B cell (primary cell): Measurements from ENCODE around the gene ZSCAN32. TPM values are rescaled to one million over a fixed set of nuclear protein-coding genes. Genes with fewer than 3 reads are reported as not detected.
A peak's percentile ranks its signal among the peaks of the same experiment; 100 is the strongest.

Experiments used
- ATAC-seq: fragments of 200-7000 bp; cut with Tn5 transposase; one replicate; pipeline ENCODE4 v1.10.0; 2021; ENCODE audit warnings: low read depth, mild to moderate bottlenecking, moderate number of reproducible peaks, moderate library complexity
- CTCF ChIA-PET: fragments of 350-600 bp; sonication (Branson Sonifier 250); formaldehyde crosslinking; loops from one replicate; lab custom pipeline; 2021; ENCODE audit warnings: antibody characterized with exemption, inconsistent platforms; lab: Charles Lee
- POLR2A ChIA-PET: fragments of 350-600 bp; sonication (Branson Sonifier 250); formaldehyde crosslinking; loops from one replicate; lab custom pipeline; 2021; ENCODE audit warnings: antibody characterized with exemption; lab: Charles Lee
- DNase-seq: peaks from one replicate; pipeline ENCODE4 v3.0.0; 2013
- H2AFZ ChIP-seq: 2 replicates; pipeline ENCODE4 v1.6.1; 2012; ENCODE audit warnings: mild to moderate bottlenecking, low read depth, low read length; ENCODE audit not compliant: insufficient read depth, poor library complexity, severe bottlenecking
- H3K27ac ChIP-seq, 2 donors: 1 replicate in 1 of 2; 2 replicates in 1 of 2; pipeline ENCODE4 v1.5.1; 2012 to 2013; ENCODE audit warnings: low read length in 2 of 2, mild to moderate bottlenecking in 2 of 2, moderate library complexity in 1 of 2
- H3K27me3 ChIP-seq, 4 experiments: fragments of 200-600 bp in 1 of 4; sonication (generic) in 1 of 4; replicated peaks in 1 of 4; 1 replicate in 2 of 4; 2 replicates in 2 of 4; pipeline versions ENCODE4 v1.6.1 to v1.7.0; 2013 to 2016; ENCODE audit warnings: low read length in 3 of 4, mild to moderate bottlenecking in 2 of 4, mixed read lengths in 1 of 4, moderate library complexity in 1 of 4; ENCODE audit not compliant: insufficient read depth in 4 of 4, control insufficient read depth in 3 of 4; ENCODE audit errors: control extremely low read depth in 1 of 4
- H3K36me3 ChIP-seq, 2 experiments: replicated peaks in 1 of 2; 1 replicate in 1 of 2; 2 replicates in 1 of 2; pipeline versions ENCODE4 v1.6.1 to v1.7.1; 2013; ENCODE audit warnings: low read length in 1 of 2; ENCODE audit not compliant: insufficient read depth in 2 of 2, control insufficient read depth in 1 of 2; ENCODE audit errors: control extremely low read depth in 1 of 2, extremely low read depth in 1 of 2
- H3K4me1 ChIP-seq, 2 donors: fragments of 200-600 bp in 1 of 2; sonication (generic) in 1 of 2; 1 replicate in 1 of 2; 2 replicates in 1 of 2; pipeline versions ENCODE4 v1.5.1 to v1.6.1; 2013 to 2017; ENCODE audit warnings: low read length in 2 of 2; ENCODE audit not compliant: control insufficient read depth in 2 of 2, insufficient read depth in 2 of 2
- H3K4me2 ChIP-seq: replicated peaks from 2 replicates; pipeline ENCODE3; 2012; ENCODE audit warnings: mild to moderate bottlenecking, low read depth, low read length; ENCODE audit not compliant: poor library complexity, severe bottlenecking
- H3K4me3 ChIP-seq, 5 experiments: fragments of 200-600 bp in 1 of 5; sonication (generic) in 1 of 5; 1 replicate in 3 of 5; 2 replicates in 2 of 5; pipeline versions ENCODE4 v1.5.1 to v1.7.0; 2011 to 2016; ENCODE audit warnings: low read length in 4 of 5, mild to moderate bottlenecking in 4 of 5, low read depth in 2 of 5, control low read depth in 1 of 5, moderate library complexity in 1 of 5; ENCODE audit not compliant: insufficient read depth in 1 of 5; ENCODE audit errors: control extremely low read depth in 1 of 5, extremely low read depth in 1 of 5
- H3K79me2 ChIP-seq: fragments of 200-600 bp; sonication (generic); one replicate; pipeline ENCODE4 v1.6.0; 2016; ENCODE audit warnings: low read length; ENCODE audit not compliant: control insufficient read depth, insufficient read depth
- H3K9ac ChIP-seq: fragments of 200-600 bp; sonication (generic); 2 replicates; pipeline ENCODE4 v1.6.1; 2017; ENCODE audit warnings: mild to moderate bottlenecking, low read length, moderate library complexity
- H3K9me3 ChIP-seq, 3 donors: one replicate each; pipeline versions ENCODE4 v1.6.1 to v1.7.1; 2013; ENCODE audit warnings: low read length in 2 of 3; ENCODE audit not compliant: control insufficient read depth in 2 of 3, insufficient read depth in 1 of 3; ENCODE audit errors: control extremely low read depth in 1 of 3
- H4K20me1 ChIP-seq: 2 replicates; pipeline ENCODE4 v1.6.0; 2012; ENCODE audit warnings: mild to moderate bottlenecking, low read length; ENCODE audit not compliant: insufficient read depth, control insufficient read depth, poor library complexity, severe bottlenecking
- H3K27ac Mint-ChIP-seq: one replicate; pipeline ENCODE4 v1.8.0; 2021; ENCODE audit warnings: mixed read lengths
- H3K27me3 Mint-ChIP-seq: one replicate; pipeline ENCODE4 v1.8.0; 2021; ENCODE audit warnings: mixed read lengths
- H3K4me1 Mint-ChIP-seq: one replicate; pipeline ENCODE4 v1.8.0; 2021; ENCODE audit warnings: mixed read lengths
- H3K4me3 Mint-ChIP-seq: one replicate; pipeline ENCODE4 v1.8.0; 2021; ENCODE audit warnings: mixed read lengths
- H3K9me3 Mint-ChIP-seq: one replicate; pipeline ENCODE4 v1.8.0; 2022; ENCODE audit warnings: mixed read lengths; ENCODE audit not compliant: insufficient read depth
- CTCF ChIP-seq: fragments of 200-600 bp; IDR thresholded peaks from one replicate; pipeline ENCODE4 v1.8.0; 2022; ENCODE audit warnings: antibody characterized with exemption, mild to moderate bottlenecking
- EZH2 ChIP-seq: IDR thresholded peaks from 2 replicates; pipeline ENCODE4 v1.6.1; 2012; ENCODE audit warnings: borderline replicate concordance, low read depth, mild to moderate bottlenecking, moderate library complexity, low read length; ENCODE audit not compliant: insufficient read depth, poor library complexity, severe bottlenecking
- WGBS: methylation state at CpG from one replicate; pipeline ENCODE4 v1.1.5; 2013; ENCODE audit warnings: missing lambda C conversion rate; ENCODE audit not compliant: insufficient coverage; 5-methylcytosine and 5-hydroxymethylcytosine counted together
- intact Hi-C: fragments of 100-400 bp; cut with micrococcal nuclease; formaldehyde crosslinking; loops from one replicate; pipeline ENCODE4 v1.10.0; 2022
- polyA plus RNA-seq: library from polyadenylated mRNA; depleted of rRNA; stranded (reverse); fragments of >200 nt; gene quantifications from 2 replicates; pipeline ENCODE4 v1.2.3, GENCODE V29; 2012
- total RNA-seq, 2 donors: library from RNA; stranded (reverse); fragments of 120-200 nt in 1 of 2; gene quantifications; 1 replicate in 1 of 2; 2 replicates in 1 of 2; pipeline versions ENCODE4 v1.2.3 to v1.2.4, GENCODE V29; 2013 to 2022

Gene ZSCAN32
- total and polyA plus RNA-seq, 2 donors (not counting 1 experiment from before 2014, with no cell fraction given), result 16.3 to 25.9 TPM

GRCh38 chr16:3364774-3365427 is 35.9 kb downstream of the ZSCAN32 start:
- ATAC-seq (peak; percentile 94), DNase-seq (peak; percentile 92)
- intact Hi-C loops, result loop anchor here (1.0 kb wide), 2 partner anchors 60 to 82 kb away; partner anchors contain the start of genes TIGD7, ZNF263 and ZNF75A
- H3K4me1 Mint-ChIP-seq, result peaks cover 5% of the 10 kb centered on the region
- H3K27me3 Mint-ChIP-seq, result peaks cover 24% of the 10 kb centered on the region
- peak overlapping the region; percentile 85 for H3K4me3 Mint-ChIP-seq
- no peaks in the 10 kb centered on the region for H4K20me1 ChIP-seq
- H3K9me3 ChIP-seq, result peaks cover 6 to 36% (median 27%) of the 10 kb centered on the region in 3 donors
- peak overlapping the region; percentile 81 for H3K4me2 ChIP-seq
- peak overlapping the region; percentile 92 for H3K27ac Mint-ChIP-seq
- peaks cover 6 to 15% of the 10 kb centered on the region in 2 donors for H3K4me1 ChIP-seq
- peaks cover 2% of the 10 kb centered on the region for H3K9me3 Mint-ChIP-seq
- H3K27ac ChIP-seq, result peak overlapping the region; percentile 88 to 90
- H3K27me3 ChIP-seq, result peaks cover 0 to 11% (median 3%) of the 10 kb centered on the region in 4 experiments
- POLR2A ChIA-PET, result interaction anchor here (0.6 to 1.0 kb wide), 2 partner anchors 8 to 36 kb away, joined by 6 to 7 read pairs; partner anchors contain the start of genes ZNF174 and ZSCAN32
- H2AFZ ChIP-seq, result peak overlapping the region; percentile 92
- WGBS, result 23% methylated on average over 42 of the region's 42 CpGs
- no peaks in the 10 kb centered on the region for H3K79me2 ChIP-seq
- no peak for TF ChIP-seq EZH2
- no peak for TF ChIP-seq CTCF
- H3K9ac ChIP-seq, result peak overlapping the region; percentile 73
- peak overlapping the region; percentile 34 to 69 (median 64) for H3K4me3 ChIP-seq
- no peaks in the 10 kb centered on the region for H3K36me3 ChIP-seq
- CTCF ChIA-PET, result interaction anchor here (0.5 kb wide), 1 partner anchor 157 kb away, joined by 5 read pairs; no protein-coding TSS in a partner anchor

- H3K27me3 Mint-ChIP-seq, result peaks cover 24% of the 10 kb centered on the region
- Histone ChIP-seq H3K4me1 (peaks cover 6 to 15% of the 10 kb centered on the region in 2 donors), H3K27me3 (peaks cover 0 to 12% (median 3%) of the 10 kb centered on the region in 4 experiments), H4K20me1 (no peaks in the 10 kb centered on the region), H2AFZ (no peak overlapping the region), H3K4me2 (no peak overlapping the region), H3K9ac (no peak overlapping the region), H3K79me2 (no peaks in the 10 kb centered on the region), H3K4me3 (no peak overlapping the region), H3K36me3 (no peaks in the 10 kb centered on the region), H3K9me3 (peaks cover 5 to 36% (median 27%) of the 10 kb centered on the region in 3 donors), H3K27ac (no peak overlapping the region)
- 100% methylated on average over 3 of the region's 7 CpGs for WGBS
- intact Hi-C loops, result no loop called here
- peaks cover 5% of the 10 kb centered on the region for H3K4me1 Mint-ChIP-seq
- ChIA-PET POLR2A (no interaction called here), CTCF (no interaction called here)
- TF ChIP-seq EZH2 (no peak), CTCF (no peak)
- no peak for DNase-seq
- peaks cover 4% of the 10 kb centered on the region for H3K9me3 Mint-ChIP-seq
- no peak overlapping the region for H3K27ac Mint-ChIP-seq
- peak overlapping the region; percentile 61 for H3K4me3 Mint-ChIP-seq
- ATAC-seq, result no peak
Measured at GRCh38 chr16:3363793-3364192, 37.0 kb downstream of the ZSCAN32 start.
